ENCODE measurements around the gene PPP1R18. TPM values are rescaled to one million over a fixed set of nuclear protein-coding genes. Genes with fewer than 3 reads are reported as not detected.
A peak's percentile ranks its signal among the peaks of the same experiment; 100 is the strongest.

Gene PPP1R18
- total RNA-seq, 1 experiment from 2014 or later: 33.6 TPM

DNA sequence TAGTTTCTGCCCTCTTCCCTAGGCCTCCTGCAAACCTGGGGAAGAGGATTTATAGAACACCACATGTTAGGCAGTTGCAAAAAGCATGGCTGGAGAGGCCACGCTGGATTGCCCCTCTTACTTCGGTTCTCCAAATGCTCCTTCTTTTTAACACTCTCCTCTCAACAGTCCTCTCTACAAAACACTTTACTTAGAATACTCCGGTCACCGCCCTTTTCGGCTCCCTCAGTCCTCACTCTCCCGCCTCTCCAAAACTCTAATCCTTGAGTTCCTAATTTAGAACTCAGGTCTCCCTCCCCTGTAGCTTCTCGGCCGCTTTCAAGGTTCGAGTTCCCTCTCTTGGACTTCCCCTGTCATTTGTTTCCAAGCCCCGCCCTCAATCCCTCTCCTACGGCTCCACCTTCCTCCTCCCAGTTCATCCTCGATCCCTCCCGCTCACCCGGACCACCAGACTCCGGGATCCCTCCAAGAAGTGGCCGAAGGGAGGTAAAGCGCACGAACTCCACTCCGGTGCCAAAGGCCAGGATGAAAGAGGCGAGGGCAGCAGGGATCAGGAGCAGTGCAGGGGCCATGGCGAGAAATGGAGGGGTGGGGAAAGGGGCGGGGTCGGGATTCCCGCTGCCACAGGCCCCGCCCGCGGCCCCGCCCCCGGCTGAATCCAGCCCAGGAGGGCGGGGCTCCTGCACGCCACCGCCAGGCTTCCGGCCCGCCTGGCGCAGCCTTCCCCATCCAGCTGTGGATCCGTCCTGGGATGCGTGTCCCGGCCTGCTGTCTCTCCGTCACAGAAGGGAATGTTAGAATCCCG lies 4.2 kb upstream of the PPP1R18 start, which contains the start of gene NRM:
Gene NRM (minus strand): TSS at position 582 of the 805 bp plus-strand sequence. CDS start 10 bp downstream, at position 572.
- RAD21 ChIA-PET (ENCODE audit: low non-redundant PET in 1 of 2, low total read pairs in 2 of 2, uncharacterized antibody in 2 of 2, unreplicated experiment in 2 of 2): interaction anchor here in 1 of 2 experiments (1.6 kb wide), 1 partner anchor 27 kb away, joined by 4 read pairs; the partner anchor contains the start of gene MDC1
- Histone ChIP-seq H3K36me3 (ENCODE audit: control insufficient read depth in 1 of 2, insufficient read depth in 2 of 2, low read length in 2 of 2) (no peaks in the 10 kb centered on the region), H3K79me2 (ENCODE audit: insufficient read depth, low read length) (peaks cover 9% of the 10 kb centered on the region), H3K27me3 (ENCODE audit: insufficient read depth, low read length) (no peaks in the 10 kb centered on the region), H4K20me1 (ENCODE audit: insufficient read depth) (no peaks in the 10 kb centered on the region), H2AFZ (ENCODE audit: low read depth, low read length, poor library complexity, severe bottlenecking) (no peak within 1 kb of the TSS), H3K9me3 (ENCODE audit: control insufficient read depth in 1 of 2, insufficient read depth in 1 of 2, low read depth in 1 of 2, low read length in 2 of 2) (no peaks in the 10 kb centered on the region), H3K4me1 (ENCODE audit: control insufficient read depth in 1 of 2, insufficient read depth in 2 of 2, low read length in 2 of 2) (peaks cover 45 to 64% of the 10 kb centered on the region in 2 experiments), H3K4me3 (replicated peaks in 1 of 2; ENCODE audit: low read depth in 1 of 2, low read length in 2 of 2) (peak within 1 kb of the TSS; percentile 58 to 61), H3K4me2 (ENCODE audit: low read length) (peak within 1 kb of the TSS; percentile 86), H3K9me2 (ENCODE audit: insufficient read depth) (no peaks in the 10 kb centered on the region), H3K27ac (ENCODE audit: low read depth, low read length) (peak within 1 kb of the TSS; percentile 77), H3K9ac (ENCODE audit: low read length) (peak within 1 kb of the TSS; percentile 67)
- DNase-seq (ENCODE audit: low read depth, low spot score) (no peak), ATAC-seq (peak; percentile 68)
- TF ChIP-seq YY1 (IDR thresholded peaks at IDR 0.05; ENCODE audit: extremely low read depth, insufficient replicate concordance, low read depth, low read length) (peak; percentile 10), SP1 (IDR thresholded peaks at IDR 0.05; ENCODE audit: low read depth) (no peak), EGR1 (IDR thresholded peaks at IDR 0.05; ENCODE audit: low read depth) (no peak), POLR2AphosphoS5 (IDR thresholded peaks at IDR 0.05; ENCODE audit: low read depth, low read length) (peak; percentile 85), POLR2A (IDR thresholded peaks at IDR 0.05; ENCODE audit: borderline replicate concordance, extremely low read depth, insufficient read depth, insufficient read length) (peak; percentile 57)
- TF ChIP-seq, protein P1, sequence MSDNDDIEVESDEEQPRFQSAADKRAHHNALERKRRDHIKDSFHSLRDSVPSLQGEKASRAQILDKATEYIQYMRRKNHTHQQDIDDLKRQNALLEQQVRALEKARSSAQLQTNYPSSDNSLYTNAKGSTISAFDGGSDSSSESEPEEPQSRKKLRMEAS (IDR thresholded peaks at IDR 0.05): no peak
- BruUV-seq (replicated peaks): no TSS peak
- CTCF ChIA-PET: interaction anchor here (1.5 kb wide), 1 partner anchor 12 kb away, joined by 9 read pairs; no protein-coding TSS in a partner anchor
- POLR2A ChIA-PET: interaction anchor here (0.7 to 3.5 kb wide), 6 partner anchors 9 to 40 kb away, joined by 3 to 25 read pairs (median 3); partner anchors contain the start of genes DHX16, MDC1 and TUBB
- intact Hi-C loops (cut with micrococcal nuclease): loop anchor here (1.0 kb wide), 1 partner anchor 27 kb away; the partner anchor contains the start of gene MDC1

- peak overlapping the region; percentile 67 for H3K9ac ChIP-seq (ENCODE audit: low read length)
- peaks cover 42 to 64% of the 10 kb centered on the region in 2 experiments for H3K4me1 ChIP-seq (ENCODE audit: control insufficient read depth in 1 of 2, insufficient read depth in 2 of 2, low read length in 2 of 2)
- intact Hi-C loops (cut with micrococcal nuclease): loop anchor here (1.0 kb wide), 1 partner anchor 27 kb away; the partner anchor contains the start of gene MDC1
- H3K79me2 ChIP-seq (ENCODE audit: insufficient read depth, low read length): peaks cover 15% of the 10 kb centered on the region
- CTCF ChIA-PET: interaction anchor here (1.5 kb wide), 1 partner anchor 11 kb away, joined by 9 read pairs; no protein-coding TSS in a partner anchor
- BruUV-seq (replicated peaks): no TSS peak
- no peak for DNase-seq (ENCODE audit: low read depth, low spot score)
- H3K9me3 ChIP-seq (ENCODE audit: control insufficient read depth in 1 of 2, insufficient read depth in 1 of 2, low read depth in 1 of 2, low read length in 2 of 2): no peaks in the 10 kb centered on the region
- POLR2A ChIA-PET: interaction anchor here (1.3 to 3.5 kb wide), 4 partner anchors 18 to 31 kb away, joined by 3 to 25 read pairs (median 4); partner anchors contain the start of genes DHX16, MDC1 and TUBB
- H3K9me2 ChIP-seq (ENCODE audit: insufficient read depth): no peaks in the 10 kb centered on the region
- no peaks in the 10 kb centered on the region for H3K36me3 ChIP-seq (ENCODE audit: control insufficient read depth in 1 of 2, insufficient read depth in 2 of 2, low read length in 2 of 2)
- RAD21 ChIA-PET (ENCODE audit: low non-redundant PET in 1 of 2, low total read pairs in 2 of 2, uncharacterized antibody in 2 of 2, unreplicated experiment in 2 of 2): no interaction called here
- H4K20me1 ChIP-seq (ENCODE audit: insufficient read depth): no peaks in the 10 kb centered on the region
- ATAC-seq: no peak
- peak overlapping the region; percentile 58 to 61 for H3K4me3 ChIP-seq (replicated peaks in 1 of 2; ENCODE audit: low read depth in 1 of 2, low read length in 2 of 2)
- H3K27ac ChIP-seq (ENCODE audit: low read depth, low read length): peak overlapping the region; percentile 77
- H2AFZ ChIP-seq (ENCODE audit: low read depth, low read length, poor library complexity, severe bottlenecking): no peak overlapping the region
- H3K27me3 ChIP-seq (ENCODE audit: insufficient read depth, low read length): no peaks in the 10 kb centered on the region
- peak overlapping the region; percentile 86 for H3K4me2 ChIP-seq (ENCODE audit: low read length)
- TF ChIP-seq TCF7L2 (IDR thresholded peaks at IDR 0.05; ENCODE audit: borderline replicate concordance, extremely low read depth, insufficient read depth, insufficient read length) (no peak), ATF3 (IDR thresholded peaks at IDR 0.05) (no peak), CBX3 (IDR thresholded peaks at IDR 0.05; ENCODE audit: low read depth) (no peak), POLR2AphosphoS5 (IDR thresholded peaks at IDR 0.05; ENCODE audit: low read depth, low read length) (no peak), SRF (IDR thresholded peaks at IDR 0.05; ENCODE audit: low read depth) (no peak), REST (IDR thresholded peaks at IDR 0.05; ENCODE audit: low read depth) (no peak), ZFX (IDR thresholded peaks at IDR 0.05) (no peak), EZH2 (IDR thresholded peaks at IDR 0.05) (no peak), RAD21 (IDR thresholded peaks at IDR 0.05; ENCODE audit: low read depth) (no peak), YY1 (IDR thresholded peaks at IDR 0.05; ENCODE audit: extremely low read depth, insufficient replicate concordance, low read depth, low read length) (no peak)
- TF ChIP-seq, protein P1 (IDR thresholded peaks at IDR 0.05): no peak
Measured at GRCh38 chr6:30689985-30690384, 3.5 kb upstream of the PPP1R18 start.

Data from HCT116 (cell line).